HCT116 (cell line): ENCODE measurements around the gene C16orf74. TPM values are rescaled to one million over a fixed set of nuclear protein-coding genes. Genes with fewer than 3 reads are reported as not detected.

Experiments used
- ATAC-seq: fragments of 200-7000 bp; cut with Tn5 transposase; 2 replicates; pipeline ENCODE4 v1.9.1; 2020; ENCODE audit warnings: mild to moderate bottlenecking, moderate library complexity
- BruUV-seq: library from RNA; stranded (reverse); fragments of 400-500 nt; replicated peaks from 2 replicates; lab custom pipeline; 2021; lab: Mats Ljungman, UMichigan
- CTCF ChIA-PET: fragments of 300-600 bp; sonication (Branson Sonifier 250); formaldehyde crosslinking; loops from one replicate; lab custom pipeline; 2021; ENCODE audit warnings: antibody characterized with exemption; lab: Charles Lee
- POLR2A ChIA-PET: fragments of 300-600, 350-600 bp; sonication (Branson Sonifier 250); formaldehyde crosslinking; loops from one replicate; lab custom pipeline; 2021; ENCODE audit warnings: antibody characterized with exemption; lab: Charles Lee
- RAD21 ChIA-PET, 2 experiments: fragments of 300-600 bp; sonication (Branson Sonifier 250); formaldehyde crosslinking; loops; one replicate each; lab custom pipeline; 2023; ENCODE audit warnings: low total read pairs in 2 of 2; ENCODE audit not compliant: uncharacterized antibody in 2 of 2, unreplicated experiment in 2 of 2, low non-redundant PET in 1 of 2; lab: Charles Lee
- DNase-seq: peaks from one replicate; pipeline ENCODE4 v3.0.0-alpha.2; 2010; ENCODE audit warnings: low read depth, low spot score
- H2AFZ ChIP-seq: fragments of 200-600 bp; shearing (Covaris generic), sonication (generic); 2 replicates; pipeline ENCODE4 v1.6.1; 2017; ENCODE audit warnings: low read depth, mixed run types, mixed read lengths, antibody characterized with exemption, low read length; ENCODE audit not compliant: poor library complexity, severe bottlenecking
- H3K27ac ChIP-seq: 2 replicates; pipeline ENCODE4 v1.5.1; 2012; ENCODE audit warnings: low read depth, low read length
- H3K27me3 ChIP-seq: fragments of 200-600 bp; sonication (generic); 2 replicates; pipeline ENCODE4 v1.6.1; 2016; ENCODE audit warnings: mixed run types, low read length, mixed read lengths; ENCODE audit not compliant: insufficient read depth
- H3K36me3 ChIP-seq, 2 experiments: fragments of 200-500 bp in 1 of 2; fragments of 200-600 bp in 1 of 2; sonication (Bioruptor generic) in 1 of 2; sonication (generic) in 1 of 2; 2 replicates each; pipeline versions ENCODE4 v1.5.1 to v1.6.1; 2014 to 2016; ENCODE audit warnings: low read length in 2 of 2, inconsistent platforms in 1 of 2, mixed read lengths in 1 of 2, mixed run types in 1 of 2; ENCODE audit not compliant: insufficient read depth in 2 of 2, control insufficient read depth in 1 of 2
- H3K4me1 ChIP-seq, 2 experiments: fragments of 200-600 bp in 1 of 2; sonication (generic) in 1 of 2; 2 replicates each; pipeline versions ENCODE4 v1.5.1 to v1.6.1; 2012 to 2017; ENCODE audit warnings: low read length in 2 of 2, inconsistent platforms in 1 of 2, mild to moderate bottlenecking in 1 of 2, mixed read lengths in 1 of 2, mixed run types in 1 of 2, moderate library complexity in 1 of 2; ENCODE audit not compliant: insufficient read depth in 2 of 2, control insufficient read depth in 1 of 2
- H3K4me2 ChIP-seq: fragments of 200-600 bp; sonication (generic); 2 replicates; pipeline ENCODE4 v1.6.1; 2017; ENCODE audit warnings: mixed run types, low read length, mixed read lengths
- H3K4me3 ChIP-seq, 2 experiments: fragments of 200-600 bp in 1 of 2; sonication (generic) in 1 of 2; replicated peaks in 1 of 2; 2 replicates each; pipeline ENCODE4 v1.5.1; 2011 to 2016; ENCODE audit warnings: low read length in 2 of 2, control low read depth in 1 of 2, low read depth in 1 of 2, mild to moderate bottlenecking in 1 of 2, mixed read lengths in 1 of 2, mixed run types in 1 of 2
- H3K79me2 ChIP-seq: fragments of 200-600 bp; sonication (generic); 2 replicates; pipeline ENCODE4 v1.6.1; 2017; ENCODE audit warnings: mild to moderate bottlenecking, mixed run types, low read length, moderate library complexity, mixed read lengths; ENCODE audit not compliant: insufficient read depth
- H3K9ac ChIP-seq: fragments of 200-600 bp; sonication (generic); 2 replicates; pipeline ENCODE4 v1.6.1; 2016; ENCODE audit warnings: low read length, mixed read lengths
- H3K9me2 ChIP-seq: fragments of 200-600 bp; sonication (generic), shearing (Covaris generic); 2 replicates; pipeline ENCODE4 v1.6.1; 2017; ENCODE audit warnings: mixed run types, mild to moderate bottlenecking, moderate library complexity; ENCODE audit not compliant: insufficient read depth
- H3K9me3 ChIP-seq, 2 experiments: fragments of 200-500 bp in 1 of 2; fragments of 200-600 bp in 1 of 2; sonication (Bioruptor generic) in 1 of 2; sonication (generic) in 1 of 2; 2 replicates each; pipeline ENCODE4 v1.6.1; 2014 to 2017; ENCODE audit warnings: low read length in 2 of 2, mixed read lengths in 2 of 2, inconsistent platforms in 1 of 2, low read depth in 1 of 2, mild to moderate bottlenecking in 1 of 2, mixed run types in 1 of 2, moderate library complexity in 1 of 2; ENCODE audit not compliant: control insufficient read depth in 1 of 2, insufficient read depth in 1 of 2
- H4K20me1 ChIP-seq: fragments of 200-600 bp; sonication (generic), shearing (Covaris generic); 2 replicates; pipeline ENCODE4 v1.6.1; 2017; ENCODE audit warnings: mixed run types, mild to moderate bottlenecking, moderate library complexity; ENCODE audit not compliant: insufficient read depth
- CEBPB ChIP-seq: IDR thresholded peaks from 2 replicates; pipeline ENCODE4 v1.6.1; 2012; ENCODE audit warnings: low read depth
- EGR1 ChIP-seq: IDR thresholded peaks from 2 replicates; pipeline ENCODE4 v1.6.1; 2012; ENCODE audit warnings: low read depth
- ELF1 ChIP-seq: IDR thresholded peaks from 2 replicates; pipeline ENCODE4 v1.6.1; 2012; ENCODE audit warnings: low read depth, borderline replicate concordance
- POLR2A ChIP-seq: IDR thresholded peaks from 2 replicates; pipeline ENCODE4 v1.7.0; 2011; ENCODE audit warnings: borderline replicate concordance; ENCODE audit not compliant: insufficient read depth, insufficient read length; ENCODE audit errors: extremely low read depth
- SP1 ChIP-seq: IDR thresholded peaks from 2 replicates; pipeline ENCODE4 v1.6.1; 2012; ENCODE audit warnings: low read depth
- YY1 ChIP-seq: IDR thresholded peaks from 2 replicates; pipeline ENCODE4 v1.6.1; 2011; ENCODE audit warnings: low read length, low read depth, moderate library complexity, mild to moderate bottlenecking; ENCODE audit not compliant: insufficient replicate concordance; ENCODE audit errors: extremely low read depth
- ZNF274 ChIP-seq: fragments of 200-500 bp; sonication (Bioruptor generic); IDR thresholded peaks from 2 replicates; pipeline ENCODE4 v1.6.1; 2014; ENCODE audit warnings: mild to moderate bottlenecking, low read depth, low read length, inconsistent platforms
- intact Hi-C: fragments of 100-400 bp; cut with micrococcal nuclease; formaldehyde crosslinking; loops from 2 replicates; pipeline ENCODE4 v1.10.0; 2022
- total RNA-seq: library from RNA; stranded (reverse); gene quantifications from one replicate; pipeline ENCODE4 v1.2.1, GENCODE V29; 2021; ENCODE audit not compliant: unreplicated experiment
- TF ChIP-seq, protein P1 (sequence below): IDR thresholded peaks from 2 replicates; pipeline ENCODE4 v1.6.1; 2012
- TF ChIP-seq, protein P2 (sequence below): IDR thresholded peaks from 2 replicates; pipeline ENCODE4 v1.6.1; 2012; ENCODE audit warnings: low read depth
- TF ChIP-seq, protein P3 (sequence below): IDR thresholded peaks from 2 replicates; pipeline ENCODE4 v1.6.1; 2012

The C16orf74 gene
- total RNA-seq, 1 experiment from 2014 or later: 30.0 TPM

DNA sequence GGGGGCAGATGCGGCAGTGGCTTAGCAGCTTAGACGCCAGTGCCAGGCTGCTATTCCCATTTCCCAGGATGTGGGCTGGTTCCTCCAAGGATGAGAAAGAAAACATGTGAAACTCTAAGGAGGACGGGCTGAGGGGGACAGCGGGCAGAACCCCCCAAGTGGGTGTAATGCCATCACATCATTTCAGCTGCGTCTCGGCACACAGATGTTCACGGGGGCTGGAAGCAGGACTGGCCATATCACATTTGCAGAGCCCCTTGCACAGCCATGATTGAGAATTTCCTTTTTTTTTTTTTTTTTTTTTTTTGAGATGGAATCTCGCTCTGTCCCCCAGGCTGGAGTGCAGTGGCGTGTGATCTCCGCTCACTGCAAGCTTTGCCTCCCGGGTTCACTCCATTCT is 46.9 kb downstream of the C16orf74 start:
- no peaks in the 10 kb centered on the region for H3K27me3 ChIP-seq
- H3K4me3 ChIP-seq: no peak overlapping the region
- no peak for DNase-seq
- RAD21 ChIA-PET: no interaction called here
- POLR2A ChIA-PET: no interaction called here
- CTCF ChIA-PET: no interaction called here
- no peaks in the 10 kb centered on the region for H4K20me1 ChIP-seq
- H2AFZ ChIP-seq: no peak overlapping the region
- H3K36me3 ChIP-seq: no peaks in the 10 kb centered on the region
- no peak overlapping the region for H3K4me2 ChIP-seq
- no TSS peak for BruUV-seq
- H3K4me1 ChIP-seq: peaks cover 0 to 10% of the 10 kb centered on the region in 2 experiments; a peak in 1 of 4 replicates
- TF ChIP-seq SP1 (no peak), POLR2A (no peak), EGR1 (no peak), ZNF274 (no peak), CEBPB (no peak), ELF1 (no peak), YY1 (no peak)
- TF ChIP-seq, protein P1, sequence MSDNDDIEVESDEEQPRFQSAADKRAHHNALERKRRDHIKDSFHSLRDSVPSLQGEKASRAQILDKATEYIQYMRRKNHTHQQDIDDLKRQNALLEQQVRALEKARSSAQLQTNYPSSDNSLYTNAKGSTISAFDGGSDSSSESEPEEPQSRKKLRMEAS: no peak
- TF ChIP-seq, protein P2, sequence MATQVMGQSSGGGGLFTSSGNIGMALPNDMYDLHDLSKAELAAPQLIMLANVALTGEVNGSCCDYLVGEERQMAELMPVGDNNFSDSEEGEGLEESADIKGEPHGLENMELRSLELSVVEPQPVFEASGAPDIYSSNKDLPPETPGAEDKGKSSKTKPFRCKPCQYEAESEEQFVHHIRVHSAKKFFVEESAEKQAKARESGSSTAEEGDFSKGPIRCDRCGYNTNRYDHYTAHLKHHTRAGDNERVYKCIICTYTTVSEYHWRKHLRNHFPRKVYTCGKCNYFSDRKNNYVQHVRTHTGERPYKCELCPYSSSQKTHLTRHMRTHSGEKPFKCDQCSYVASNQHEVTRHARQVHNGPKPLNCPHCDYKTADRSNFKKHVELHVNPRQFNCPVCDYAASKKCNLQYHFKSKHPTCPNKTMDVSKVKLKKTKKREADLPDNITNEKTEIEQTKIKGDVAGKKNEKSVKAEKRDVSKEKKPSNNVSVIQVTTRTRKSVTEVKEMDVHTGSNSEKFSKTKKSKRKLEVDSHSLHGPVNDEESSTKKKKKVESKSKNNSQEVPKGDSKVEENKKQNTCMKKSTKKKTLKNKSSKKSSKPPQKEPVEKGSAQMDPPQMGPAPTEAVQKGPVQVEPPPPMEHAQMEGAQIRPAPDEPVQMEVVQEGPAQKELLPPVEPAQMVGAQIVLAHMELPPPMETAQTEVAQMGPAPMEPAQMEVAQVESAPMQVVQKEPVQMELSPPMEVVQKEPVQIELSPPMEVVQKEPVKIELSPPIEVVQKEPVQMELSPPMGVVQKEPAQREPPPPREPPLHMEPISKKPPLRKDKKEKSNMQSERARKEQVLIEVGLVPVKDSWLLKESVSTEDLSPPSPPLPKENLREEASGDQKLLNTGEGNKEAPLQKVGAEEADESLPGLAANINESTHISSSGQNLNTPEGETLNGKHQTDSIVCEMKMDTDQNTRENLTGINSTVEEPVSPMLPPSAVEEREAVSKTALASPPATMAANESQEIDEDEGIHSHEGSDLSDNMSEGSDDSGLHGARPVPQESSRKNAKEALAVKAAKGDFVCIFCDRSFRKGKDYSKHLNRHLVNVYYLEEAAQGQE: no peak
- TF ChIP-seq, protein P3, sequence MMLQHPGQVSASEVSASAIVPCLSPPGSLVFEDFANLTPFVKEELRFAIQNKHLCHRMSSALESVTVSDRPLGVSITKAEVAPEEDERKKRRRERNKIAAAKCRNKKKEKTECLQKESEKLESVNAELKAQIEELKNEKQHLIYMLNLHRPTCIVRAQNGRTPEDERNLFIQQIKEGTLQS: no peak
- intact Hi-C loops: no loop called here
- H3K9me2 ChIP-seq: no peaks in the 10 kb centered on the region
- ATAC-seq: no peak
- H3K9me3 ChIP-seq: no peaks in the 10 kb centered on the region
- H3K27ac ChIP-seq: no peak overlapping the region
- H3K9ac ChIP-seq: no peak overlapping the region
- H3K79me2 ChIP-seq: no peaks in the 10 kb centered on the region
